A549 (cell line): ENCODE results near the gene LRIG1.

ENCODE experiments used
- CBX2 ChIP-seq: fragments of 200-600 bp; sonication (generic); IDR thresholded peaks from 2 replicates; pipeline ENCODE4 v1.6.1; 2016; ENCODE audit warnings: low read depth, mild to moderate bottlenecking, borderline replicate concordance
- CTCF ChIP-seq: fragments of >200 bp; sonication (Bioruptor Twin); formaldehyde crosslinking; IDR thresholded peaks from 3 replicates; pipeline ENCODE4 v1.5.1; 2016
- MYC ChIP-seq: IDR thresholded peaks from 2 replicates; pipeline ENCODE4 v1.6.1; 2012; ENCODE audit warnings: mild to moderate bottlenecking, inconsistent platforms, low read length, improper control_type of control experiment, borderline replicate concordance
- TF ChIP-seq, protein P1 (sequence below): IDR thresholded peaks from 2 replicates; pipeline ENCODE4 v1.6.1; 2012

- TF ChIP-seq CTCF (no peak), MYC (no peak), CBX2 (no peak)
- TF ChIP-seq, protein P1, sequence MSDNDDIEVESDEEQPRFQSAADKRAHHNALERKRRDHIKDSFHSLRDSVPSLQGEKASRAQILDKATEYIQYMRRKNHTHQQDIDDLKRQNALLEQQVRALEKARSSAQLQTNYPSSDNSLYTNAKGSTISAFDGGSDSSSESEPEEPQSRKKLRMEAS, result no peak
These were observed 73.5 kb downstream of the LRIG1 start for GRCh38 chr3:66427352-66427751.
